GM13976 (cell line): ENCODE results near the gene CCDC57.

Experiments
- DNase-seq: peaks from one replicate; pipeline ENCODE4 v3.0.0; 2012; ENCODE audit warnings: low spot score
- in situ Hi-C: fragments of 300-500 bp; cut with MboI; formaldehyde crosslinking; loops from one replicate; pipeline ENCODE4 v1.12.0; 2022; ENCODE audit warnings: low sequenced_read_pairs, mixed read lengths, inconsistent platforms; ENCODE audit not compliant: unreplicated experiment
- TF ChIP-seq, protein P1 (sequence below): IDR thresholded peaks from 2 replicates; pipeline ENCODE4 v1.5.1; 2012; ENCODE audit warnings: borderline replicate concordance, mild to moderate bottlenecking; ENCODE audit not compliant: insufficient read depth; ENCODE audit errors: extremely low read depth, missing control alignments, control extremely low read depth

Gene CCDC57

GRCh38 chr17:82236142-82236971, 23.7 kb upstream of the CCDC57 start:
- TF ChIP-seq, protein P1, sequence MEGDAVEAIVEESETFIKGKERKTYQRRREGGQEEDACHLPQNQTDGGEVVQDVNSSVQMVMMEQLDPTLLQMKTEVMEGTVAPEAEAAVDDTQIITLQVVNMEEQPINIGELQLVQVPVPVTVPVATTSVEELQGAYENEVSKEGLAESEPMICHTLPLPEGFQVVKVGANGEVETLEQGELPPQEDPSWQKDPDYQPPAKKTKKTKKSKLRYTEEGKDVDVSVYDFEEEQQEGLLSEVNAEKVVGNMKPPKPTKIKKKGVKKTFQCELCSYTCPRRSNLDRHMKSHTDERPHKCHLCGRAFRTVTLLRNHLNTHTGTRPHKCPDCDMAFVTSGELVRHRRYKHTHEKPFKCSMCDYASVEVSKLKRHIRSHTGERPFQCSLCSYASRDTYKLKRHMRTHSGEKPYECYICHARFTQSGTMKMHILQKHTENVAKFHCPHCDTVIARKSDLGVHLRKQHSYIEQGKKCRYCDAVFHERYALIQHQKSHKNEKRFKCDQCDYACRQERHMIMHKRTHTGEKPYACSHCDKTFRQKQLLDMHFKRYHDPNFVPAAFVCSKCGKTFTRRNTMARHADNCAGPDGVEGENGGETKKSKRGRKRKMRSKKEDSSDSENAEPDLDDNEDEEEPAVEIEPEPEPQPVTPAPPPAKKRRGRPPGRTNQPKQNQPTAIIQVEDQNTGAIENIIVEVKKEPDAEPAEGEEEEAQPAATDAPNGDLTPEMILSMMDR, result peak; percentile 80
- DNase-seq, result no peak
- in situ Hi-C loops, result no loop called here

- in situ Hi-C loops, result no loop called here
- TF ChIP-seq, protein P1, result no peak
- no peak for DNase-seq
These were observed 23.1 kb upstream of the CCDC57 start for GRCh38 chr17:82235775-82236141.

- TF ChIP-seq, protein P1, result no peak
- DNase-seq, result no peak
- in situ Hi-C loops, result no loop called here
These were observed 22.6 kb upstream of the CCDC57 start for GRCh38 chr17:82235056-82235774.

GRCh38 chr17:82234211-82235055, 21.8 kb upstream of the CCDC57 start:
- in situ Hi-C loops, result no loop called here
- no peak for DNase-seq
- TF ChIP-seq, protein P1, result no peak

DNA sequence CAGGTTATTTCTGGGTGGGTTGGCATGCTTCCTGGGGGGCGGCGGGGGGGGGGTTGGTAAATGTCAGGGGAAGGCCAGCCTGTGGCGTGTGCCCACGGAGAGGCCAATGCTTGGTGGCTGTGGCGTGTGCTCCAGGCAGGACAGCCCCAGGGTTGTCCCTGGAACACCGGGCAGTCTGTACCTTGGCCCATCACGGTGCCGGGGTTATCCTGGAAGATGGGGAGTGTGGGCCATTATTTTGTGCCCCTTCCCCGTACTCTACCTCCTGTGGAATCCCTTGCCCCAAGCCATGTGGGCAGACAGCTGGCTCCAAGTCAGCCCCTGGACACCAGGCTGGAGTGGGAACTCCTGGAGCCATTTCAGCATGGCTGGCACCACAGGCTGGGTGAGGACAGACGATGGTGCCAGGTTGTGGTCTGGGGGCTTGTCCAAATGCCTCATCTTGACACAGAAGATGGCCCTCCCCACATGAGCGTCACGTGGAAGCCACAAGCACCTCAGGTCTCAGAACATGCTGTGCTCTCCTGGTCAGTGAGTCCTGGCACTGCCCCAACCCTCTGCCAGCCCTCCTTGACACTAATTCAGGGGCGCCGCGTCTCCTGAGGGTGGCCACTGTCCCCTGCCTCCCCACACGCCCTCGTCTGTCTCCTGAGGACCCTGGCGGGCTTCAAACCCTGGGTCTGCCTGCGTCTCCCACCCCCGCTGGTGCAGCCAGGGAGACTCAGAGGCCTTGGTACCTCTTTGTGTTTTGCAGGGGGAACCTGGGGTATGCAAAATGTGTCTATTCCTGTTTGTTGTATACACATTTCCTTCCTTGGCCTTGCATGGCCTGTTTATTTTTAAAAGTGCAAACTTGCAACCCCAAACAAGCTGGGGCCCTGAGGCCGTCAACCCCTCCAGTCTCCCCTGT, 20.5 kb upstream of the CCDC57 start:
- DNase-seq, result no peak
- in situ Hi-C loops, result no loop called here
- TF ChIP-seq, protein P1, result no peak
